ENCODE data around the gene ABR.

ABR gene

DNA sequence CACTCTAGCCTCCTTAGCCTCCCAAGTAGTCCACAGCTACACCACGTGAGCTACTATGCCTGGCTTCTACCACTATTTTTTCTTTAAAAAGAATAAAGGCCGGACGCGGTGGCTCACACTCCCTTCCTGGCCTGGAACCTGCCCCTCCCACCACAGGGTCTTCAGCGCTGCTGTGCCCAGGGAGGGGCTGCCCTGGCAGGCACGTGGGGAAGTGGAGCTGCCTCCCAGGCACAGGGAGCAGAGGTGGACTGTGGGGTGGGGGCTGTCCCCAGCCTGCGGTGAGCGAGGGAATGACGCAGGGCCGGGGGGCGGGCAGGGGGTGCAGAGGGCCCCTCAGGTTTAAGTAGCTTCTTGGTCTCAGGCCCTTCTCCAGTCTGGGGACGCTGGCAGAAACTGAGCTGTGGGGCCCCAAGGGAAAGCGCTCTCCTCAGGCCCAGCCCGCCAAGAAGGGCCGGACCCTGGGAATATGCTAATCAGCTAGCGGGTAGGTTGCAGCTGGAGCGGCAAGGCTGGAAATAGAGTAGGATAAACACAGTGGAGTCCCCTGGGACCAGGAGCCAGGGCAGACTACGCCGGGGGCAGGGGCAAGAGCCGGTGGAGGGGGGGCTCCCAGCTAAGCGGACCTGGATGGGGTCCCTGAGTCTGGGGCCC, 136.1 kb downstream of the ABR start:
- no peak for DNase-seq

- no peak for DNase-seq
Measured at GRCh38 chr17:1042486-1042885, 137.3 kb downstream of the ABR start.

DNA sequence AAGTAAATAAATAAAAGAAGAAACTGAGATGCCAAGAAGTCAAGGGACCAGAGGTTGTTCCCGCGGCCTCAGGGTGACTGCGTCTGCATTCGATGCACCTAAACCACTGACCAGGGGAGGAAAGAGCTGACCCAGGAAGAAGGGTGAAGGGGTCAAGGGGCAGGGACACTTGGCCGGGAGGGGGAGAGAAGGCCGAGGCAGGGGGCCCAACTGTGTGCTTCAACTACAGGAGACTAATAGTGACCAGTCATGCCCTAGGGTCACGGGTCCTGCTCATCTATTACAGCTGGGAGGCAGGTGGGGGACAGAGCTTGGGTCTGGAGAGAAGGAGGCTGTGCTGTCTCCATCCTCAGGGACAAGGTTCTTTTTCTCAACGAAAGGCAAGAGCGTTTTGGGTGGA, 138.0 kb downstream of the ABR start:
- DNase-seq, result no peak

DNA sequence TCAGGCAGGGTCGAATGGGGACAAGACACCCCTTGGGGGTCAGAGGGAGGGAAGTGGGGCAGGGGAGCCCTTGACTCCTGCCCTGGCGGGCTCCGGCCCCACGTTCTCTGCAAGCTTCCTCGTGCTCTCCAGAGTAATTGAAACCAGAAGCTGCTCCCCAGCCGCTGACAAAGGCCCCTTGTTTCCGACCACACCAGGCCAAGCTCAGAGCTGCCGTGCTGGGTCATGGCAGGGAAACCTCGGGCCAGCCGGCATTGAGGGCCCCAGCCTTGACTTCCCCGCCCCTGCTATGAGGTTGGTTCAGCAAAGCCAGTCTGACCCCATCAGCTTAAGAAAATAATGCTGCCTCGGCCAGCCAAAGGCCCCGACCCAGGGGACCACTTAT, 139.6 kb downstream of the ABR start:
- DNase-seq, result no peak

GRCh38 chr17:1039511-1040215, 140.1 kb downstream of the ABR start:
- DNase-seq, result no peak

- no peak for DNase-seq
Measured at GRCh38 chr17:1039123-1039507, 140.7 kb downstream of the ABR start.

DNA sequence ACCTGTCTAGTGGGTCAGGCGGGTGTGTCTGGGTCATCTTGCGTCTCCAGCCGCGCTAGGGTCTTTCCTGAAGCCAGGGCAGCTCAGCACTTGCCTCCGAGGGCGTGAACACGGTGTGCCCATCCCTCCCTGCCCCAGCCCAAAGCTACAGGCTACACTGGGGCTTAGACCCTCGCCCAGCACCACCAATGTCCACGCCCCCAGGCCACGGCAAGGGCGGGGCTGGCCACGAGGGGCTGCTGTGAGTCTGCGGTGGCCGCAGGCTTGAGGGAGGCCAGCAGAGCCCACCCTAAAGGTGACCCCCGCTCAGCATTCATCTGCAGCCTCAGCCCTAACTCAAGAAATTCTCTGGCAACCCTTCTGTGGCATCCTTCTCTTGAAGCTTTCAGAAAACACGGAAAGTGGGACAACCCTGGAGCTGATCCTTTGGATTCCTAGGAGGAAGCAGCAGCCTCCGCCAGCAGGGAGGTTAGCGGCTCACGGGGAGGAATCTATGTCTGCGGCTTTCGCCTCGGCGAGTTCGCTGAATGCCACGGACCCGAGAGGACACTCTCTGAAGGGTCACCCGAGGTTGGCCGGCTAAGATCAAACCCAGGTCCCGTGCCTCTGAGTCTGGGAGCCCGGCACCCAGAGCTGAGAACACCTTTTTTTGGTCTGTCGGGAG, 141.2 kb downstream of the ABR start:
- no peak for DNase-seq

- DNase-seq, result no peak
Measured at GRCh38 chr17:1037238-1037879, 142.4 kb downstream of the ABR start.

DNA sequence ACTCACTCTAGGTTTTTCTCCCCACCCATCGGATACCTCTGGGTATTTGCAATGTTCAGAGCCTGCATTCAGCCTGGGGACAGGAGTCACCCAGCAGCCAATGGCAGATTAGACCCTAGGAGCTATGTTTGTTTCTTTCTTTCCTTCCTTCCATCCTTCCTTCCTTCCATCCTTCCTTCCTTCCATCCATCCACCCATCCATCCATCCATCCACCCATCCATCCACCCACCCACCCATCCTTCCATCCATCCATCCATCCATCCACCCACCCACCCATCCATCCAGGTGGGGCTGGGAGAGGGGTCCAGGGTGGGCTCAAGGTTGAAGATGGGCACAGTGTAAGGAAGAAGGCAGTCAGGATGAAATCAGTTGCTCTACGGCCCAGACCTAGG, 142.9 kb downstream of the ABR start:
- DNase-seq, result no peak

- DNase-seq, result no peak
Measured at GRCh38 chr17:1036171-1036844, 143.5 kb downstream of the ABR start.

DNA sequence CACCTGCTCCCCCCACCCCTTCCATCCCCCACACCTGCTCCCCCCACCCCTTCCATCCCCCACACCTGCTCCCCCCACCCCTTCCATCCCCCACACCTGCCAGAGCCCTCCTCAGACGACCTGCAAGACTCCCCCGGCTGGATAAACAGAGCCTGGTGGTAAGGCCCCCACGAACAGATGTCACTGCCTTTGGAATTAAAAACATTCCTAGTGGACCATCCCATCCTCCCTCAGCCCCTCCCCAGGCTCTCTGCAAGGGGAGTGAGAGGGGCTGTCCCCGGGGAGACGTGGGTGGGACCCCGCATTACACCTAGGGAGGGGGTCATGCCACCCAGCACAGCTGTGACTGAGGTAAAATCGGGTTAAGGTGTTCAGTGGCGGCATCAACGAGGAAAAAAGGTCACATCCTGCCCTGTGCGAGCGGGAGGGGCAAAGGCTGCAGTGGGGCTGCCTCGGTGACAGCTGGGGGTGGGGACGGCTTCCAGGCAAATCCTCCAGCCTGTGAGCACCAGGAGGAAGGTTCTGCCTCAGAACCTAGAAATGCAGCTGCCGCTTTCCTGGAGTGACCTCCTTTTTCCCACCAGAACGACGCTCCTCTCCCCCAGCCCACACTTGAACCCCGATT, 144.1 kb downstream of the ABR start:
- peak; percentile 77 for DNase-seq

GRCh38 chr17:1034652-1035210, 145.1 kb downstream of the ABR start:
- no peak for DNase-seq

- DNase-seq, result no peak
Measured at GRCh38 chr17:1033503-1033902, 146.3 kb downstream of the ABR start.

- no peak for DNase-seq
Measured at GRCh38 chr17:1032391-1032790, 147.4 kb downstream of the ABR start.

GRCh38 chr17:1031711-1032110, 148.1 kb downstream of the ABR start:
- no peak for DNase-seq

DNA sequence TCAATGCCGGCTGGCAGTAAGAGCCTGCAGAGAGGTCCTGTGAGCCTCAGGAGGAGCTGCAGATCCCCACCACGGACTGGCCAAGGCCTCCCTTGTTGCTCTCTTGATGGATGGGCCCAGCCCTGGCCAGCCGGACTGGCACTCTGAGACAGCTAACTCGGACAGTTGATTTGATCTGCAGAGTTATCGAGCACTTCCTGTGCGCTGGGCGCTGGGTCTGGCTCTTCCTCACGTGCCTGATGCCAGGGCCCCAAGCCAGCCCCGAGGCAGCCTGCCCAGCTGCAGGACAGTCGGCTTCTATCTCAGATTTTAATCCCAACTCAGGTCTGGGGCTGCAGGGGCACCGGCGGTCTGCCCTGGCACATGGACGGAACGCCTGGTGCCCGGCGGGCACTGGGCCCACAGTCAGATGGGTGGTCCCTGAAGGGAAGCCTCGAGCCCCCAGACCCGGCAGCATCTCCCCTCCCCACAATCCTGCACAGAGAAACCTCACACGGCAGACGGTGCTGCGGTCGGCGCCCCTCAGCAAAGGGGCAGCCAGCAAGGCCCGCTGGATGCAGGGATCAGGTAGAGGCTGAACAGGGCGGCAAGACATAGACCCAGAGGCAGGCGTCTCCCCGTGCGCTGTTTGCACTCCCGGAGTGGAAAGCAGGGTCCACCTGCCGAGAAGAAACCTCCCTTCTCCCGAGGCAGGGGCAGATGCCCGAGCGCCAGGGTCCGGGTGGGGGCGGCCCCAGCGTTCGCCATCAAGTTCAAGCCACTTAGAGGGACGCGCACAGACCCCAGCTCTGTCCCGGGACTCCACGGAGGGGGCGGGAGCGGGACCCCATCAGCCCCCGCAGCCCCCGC, 148.9 kb downstream of the ABR start:
- no peak for DNase-seq

DNA sequence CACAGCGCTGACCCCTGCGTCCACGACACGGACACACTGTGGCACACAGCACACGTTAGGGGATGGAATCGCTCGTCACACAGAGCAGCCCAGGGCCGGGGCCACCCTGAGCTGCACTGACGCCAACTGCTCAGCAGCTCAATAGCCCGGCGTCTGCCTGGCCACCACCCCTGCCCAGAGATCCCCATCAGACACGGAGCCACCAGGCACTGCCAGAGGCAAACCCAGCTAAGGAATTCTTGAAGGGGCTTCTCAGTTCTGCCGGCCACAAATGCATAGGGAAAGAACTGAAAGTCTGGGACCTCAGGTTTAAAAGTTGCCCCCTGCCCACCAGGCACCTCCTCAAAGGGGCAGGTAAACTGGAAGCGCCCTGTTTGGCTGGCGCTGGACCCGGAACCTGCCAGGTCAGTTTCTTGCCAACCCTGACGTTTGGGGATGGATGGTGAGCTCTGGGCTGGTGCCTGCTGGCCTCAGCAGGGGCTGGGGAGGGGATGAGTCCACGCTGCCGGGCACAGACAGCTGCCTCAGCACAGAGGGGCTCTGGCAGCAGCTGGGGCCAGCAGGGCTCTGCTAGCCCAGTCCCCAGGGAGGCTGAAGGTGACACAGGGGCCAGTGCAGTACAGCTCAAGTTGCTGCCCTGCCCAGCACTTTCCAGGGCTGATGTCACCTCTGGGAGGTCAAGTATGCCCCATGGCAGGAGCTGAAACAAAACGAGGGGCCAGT, 149.7 kb downstream of the ABR start:
- no peak for DNase-seq

- no peak for DNase-seq
Measured at GRCh38 chr17:1029196-1029921, 150.4 kb downstream of the ABR start.

DNA sequence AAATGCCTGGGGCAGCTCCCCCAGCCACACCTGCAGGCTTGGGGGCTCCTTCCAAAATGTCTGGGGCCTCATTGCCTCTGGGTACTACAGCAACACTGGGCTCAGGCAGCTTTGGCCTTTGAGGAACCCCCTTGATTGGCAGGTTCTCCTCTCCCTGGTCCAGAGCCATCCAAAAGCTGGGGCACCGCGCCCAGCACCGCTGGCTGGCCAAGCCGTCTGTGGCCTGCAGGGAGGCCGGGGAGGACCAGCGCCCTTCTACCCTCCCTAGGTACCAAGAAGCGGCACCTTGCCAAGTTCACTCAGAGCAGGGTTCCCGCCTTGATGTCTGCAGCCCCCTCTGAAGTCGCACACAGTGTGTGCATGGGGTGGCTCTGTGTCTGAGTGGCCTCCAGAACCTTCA, 152.7 kb downstream of the ABR start:
- DNase-seq, result no peak

DNA sequence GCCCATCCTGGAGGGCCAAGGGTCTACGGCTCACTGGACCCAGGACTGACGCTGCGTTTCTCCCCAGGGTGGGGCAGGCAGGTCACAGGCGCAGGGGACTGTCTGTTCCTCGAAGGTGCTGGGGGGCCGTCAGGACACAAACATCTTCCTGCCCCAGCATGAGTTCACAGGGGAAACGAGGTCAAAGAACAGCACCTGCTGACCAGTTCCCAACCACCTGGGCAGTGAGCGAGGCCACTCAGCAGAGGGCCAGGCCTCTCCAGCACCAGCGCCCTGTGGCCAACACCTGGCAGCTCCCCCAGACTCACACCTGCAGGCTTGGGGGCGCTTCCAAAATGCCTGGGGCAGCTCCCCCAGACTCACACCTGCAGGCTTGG, 153.2 kb downstream of the ABR start:
- DNase-seq, result no peak
